G401.6 (cell line): ENCODE results near the gene KLC4.
"Not testable (repeated sequence)": the region's sequence is repeated elsewhere in the genome, so short reads cannot be mapped to it uniquely, and the experiment has no call there.

Source experiments
- FAIRE-seq: peaks from 2 replicates; lab custom pipeline; 2012; peaks lifted over from hg19 to GRCh38; lab: Jason Lieb, UNC

Gene KLC4

GRCh38 chr6:43036712-43037111 lies 22.7 kb upstream of the KLC4 start:
- no peak for FAIRE-seq

GRCh38 chr6:43037197-43037596 lies 22.2 kb upstream of the KLC4 start:
- no peak for FAIRE-seq

- no peak for FAIRE-seq
Observed at GRCh38 chr6:43037706-43038105, 21.7 kb upstream of the KLC4 start.

- no peak for FAIRE-seq
Observed at GRCh38 chr6:43038727-43039126, 20.7 kb upstream of the KLC4 start.

GRCh38 chr6:43040542-43041257 lies 18.7 kb upstream of the KLC4 start:
- FAIRE-seq = no peak

- FAIRE-seq = not testable (repeated sequence)
Observed at GRCh38 chr6:43041475-43041874, 18.0 kb upstream of the KLC4 start.

- no peak for FAIRE-seq
Observed at GRCh38 chr6:43043310-43043709, 16.1 kb upstream of the KLC4 start.

GRCh38 chr6:43045371-43045930 lies 14.0 kb upstream of the KLC4 start:
- FAIRE-seq = no peak

- FAIRE-seq = no peak
Observed at GRCh38 chr6:43047998-43048397, 11.4 kb upstream of the KLC4 start.

GRCh38 chr6:43050981-43051380 lies 8.4 kb upstream of the KLC4 start:
- no peak for FAIRE-seq

GRCh38 chr6:43052225-43052841 lies 7.1 kb upstream of the KLC4 start:
- no peak for FAIRE-seq

- FAIRE-seq = no peak
Observed at GRCh38 chr6:43052842-43053544, 6.4 kb upstream of the KLC4 start.

- FAIRE-seq = peak; percentile 96
Observed at GRCh38 chr6:43053545-43054205, 5.8 kb upstream of the KLC4 start, which contains the start of gene CUL7. TSS of gene CUL7 (minus strand) at chr6:43053851. CDS start at chr6:43052788, 1,063 bp downstream.

- FAIRE-seq = no peak
Observed at GRCh38 chr6:43054206-43054943, 5.1 kb upstream of the KLC4 start.

GRCh38 chr6:43055966-43056365 lies 3.5 kb upstream of the KLC4 start:
- FAIRE-seq = no peak

- no peak for FAIRE-seq
Observed at GRCh38 chr6:43058531-43058930, 900 bp upstream of the KLC4 start.

GRCh38 chr6:43060034-43060754 lies 763 bp downstream of the KLC4 start:
- no peak for FAIRE-seq

GRCh38 chr6:43060755-43061633 lies 1.6 kb downstream of the KLC4 start:
- no peak for FAIRE-seq

GRCh38 chr6:43061861-43062260 lies 2.4 kb downstream of the KLC4 start:
- no peak for FAIRE-seq

- FAIRE-seq = no peak
Observed at GRCh38 chr6:43062818-43063217, 3.4 kb downstream of the KLC4 start.
